T-helper 2 cell treated with Interferon-gamma antibody and Interleukin-4, amounts not matched to agents 5 μg/mL and 100 μg/mL, for 36 hours (primary cell): Measurements from ENCODE around the gene STON2.
"Not testable (repeated sequence)": the region's sequence is repeated elsewhere in the genome, so short reads cannot be mapped to it uniquely, and the experiment has no call there.

Experiments
- DNase-seq: peaks from one replicate; pipeline ENCODE4 v3.0.0; 2021; ENCODE audit warnings: low spot score
- H3K27ac Mint-ChIP-seq: one replicate; pipeline ENCODE4 v1.8.0; 2021; ENCODE audit warnings: mild to moderate bottlenecking, mixed read lengths
- H3K27me3 Mint-ChIP-seq: one replicate; pipeline ENCODE4 v1.8.0; 2021; ENCODE audit warnings: low read depth, mixed read lengths
- H3K36me3 Mint-ChIP-seq: one replicate; pipeline ENCODE4 v1.8.0; 2021; ENCODE audit warnings: low read depth, mixed read lengths
- H3K4me1 Mint-ChIP-seq: one replicate; pipeline ENCODE4 v1.8.0; 2021; ENCODE audit warnings: low read depth, mixed read lengths
- H3K4me3 Mint-ChIP-seq: one replicate; pipeline ENCODE4 v1.8.0; 2022; ENCODE audit warnings: mild to moderate bottlenecking, moderate library complexity, mixed read lengths
- H3K9me3 Mint-ChIP-seq: one replicate; pipeline ENCODE4 v1.8.0; 2021; ENCODE audit warnings: mixed read lengths

Gene STON2

GRCh38 chr14:81261176-81261575 lies 138.9 kb downstream of the STON2 start:
- H3K9me3 Mint-ChIP-seq, result no peaks in the 10 kb centered on the region
- peaks cover 25% of the 10 kb centered on the region for H3K27me3 Mint-ChIP-seq
- no peak overlapping the region for H3K4me3 Mint-ChIP-seq
- H3K4me1 Mint-ChIP-seq, result no peaks in the 10 kb centered on the region
- H3K27ac Mint-ChIP-seq, result no peak overlapping the region
- H3K36me3 Mint-ChIP-seq, result no peaks in the 10 kb centered on the region
- DNase-seq, result no peak

DNA sequence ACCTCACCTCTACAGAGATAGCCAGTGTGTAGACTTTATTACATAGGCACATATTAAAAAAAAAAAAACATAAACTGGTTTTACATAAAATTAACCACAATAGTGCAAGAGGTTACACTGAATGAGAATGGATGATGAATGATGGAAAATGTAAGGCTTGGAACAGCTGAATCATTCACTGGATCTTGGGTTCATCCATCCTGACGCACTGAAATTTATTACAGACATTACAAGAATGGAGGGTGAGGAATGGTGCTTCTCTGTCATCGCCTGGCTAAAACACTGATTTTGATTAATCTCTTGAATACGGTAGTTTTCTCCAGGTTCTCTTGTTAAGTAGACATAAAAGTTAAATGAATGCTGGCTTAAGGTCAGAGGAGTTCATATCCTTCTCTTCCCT lies 139.4 kb downstream of the STON2 start:
- Mint-ChIP-seq H3K9me3 (no peaks in the 10 kb centered on the region), H3K4me3 (no peak overlapping the region), H3K36me3 (no peaks in the 10 kb centered on the region), H3K27me3 (peaks cover 24% of the 10 kb centered on the region), H3K4me1 (no peaks in the 10 kb centered on the region), H3K27ac (no peak overlapping the region)
- DNase-seq, result no peak

GRCh38 chr14:81256289-81256960 lies 143.7 kb downstream of the STON2 start:
- Mint-ChIP-seq H3K4me3 (no peak overlapping the region), H3K4me1 (no peaks in the 10 kb centered on the region), H3K9me3 (no peaks in the 10 kb centered on the region), H3K36me3 (no peaks in the 10 kb centered on the region), H3K27me3 (peaks cover 6% of the 10 kb centered on the region), H3K27ac (no peak overlapping the region)
- no peak for DNase-seq

GRCh38 chr14:81252278-81252677 lies 147.8 kb downstream of the STON2 start:
- Mint-ChIP-seq H3K4me1 (no peaks in the 10 kb centered on the region), H3K36me3 (no peaks in the 10 kb centered on the region), H3K27me3 (peaks cover 4% of the 10 kb centered on the region), H3K27ac (no peak overlapping the region), H3K4me3 (no peak overlapping the region), H3K9me3 (no peaks in the 10 kb centered on the region)
- no peak for DNase-seq

DNA sequence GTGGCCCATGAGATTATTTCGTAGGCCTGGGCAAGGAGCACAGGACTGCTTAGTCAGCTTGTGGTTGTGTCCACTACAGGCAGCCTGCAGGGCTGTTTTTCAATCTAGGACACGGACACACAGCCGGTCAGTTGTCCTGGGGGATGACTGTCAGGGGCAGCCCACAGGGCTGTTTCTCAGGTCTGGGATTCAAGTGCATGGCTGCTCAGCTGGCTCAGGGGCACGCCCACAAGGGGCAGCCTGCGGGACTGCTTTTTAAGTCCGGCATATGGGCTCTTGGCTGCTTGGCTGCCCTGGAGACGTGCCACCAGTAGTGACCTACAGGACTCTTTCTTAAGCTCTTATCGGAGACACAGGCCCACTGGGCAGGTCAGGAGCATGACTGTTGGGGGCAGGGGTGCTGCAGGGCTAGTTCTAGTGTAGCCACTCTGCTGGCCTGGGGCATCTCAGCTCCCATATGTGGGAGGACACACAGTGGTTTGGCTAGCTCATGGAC lies 152.8 kb downstream of the STON2 start:
- H3K4me3 Mint-ChIP-seq, result no peak overlapping the region
- H3K27me3 Mint-ChIP-seq, result peaks cover 2% of the 10 kb centered on the region
- no peaks in the 10 kb centered on the region for H3K36me3 Mint-ChIP-seq
- H3K4me1 Mint-ChIP-seq, result no peaks in the 10 kb centered on the region
- H3K9me3 Mint-ChIP-seq, result peaks cover 17% of the 10 kb centered on the region
- no peak for DNase-seq
- H3K27ac Mint-ChIP-seq, result no peak overlapping the region

GRCh38 chr14:81246461-81247270 lies 153.5 kb downstream of the STON2 start:
- no peaks in the 10 kb centered on the region for H3K4me1 Mint-ChIP-seq
- H3K27me3 Mint-ChIP-seq, result peaks cover 2% of the 10 kb centered on the region
- H3K36me3 Mint-ChIP-seq, result no peaks in the 10 kb centered on the region
- peaks cover 17% of the 10 kb centered on the region for H3K9me3 Mint-ChIP-seq
- H3K27ac Mint-ChIP-seq, result no peak overlapping the region
- no peak overlapping the region for H3K4me3 Mint-ChIP-seq
- no peak for DNase-seq

DNA sequence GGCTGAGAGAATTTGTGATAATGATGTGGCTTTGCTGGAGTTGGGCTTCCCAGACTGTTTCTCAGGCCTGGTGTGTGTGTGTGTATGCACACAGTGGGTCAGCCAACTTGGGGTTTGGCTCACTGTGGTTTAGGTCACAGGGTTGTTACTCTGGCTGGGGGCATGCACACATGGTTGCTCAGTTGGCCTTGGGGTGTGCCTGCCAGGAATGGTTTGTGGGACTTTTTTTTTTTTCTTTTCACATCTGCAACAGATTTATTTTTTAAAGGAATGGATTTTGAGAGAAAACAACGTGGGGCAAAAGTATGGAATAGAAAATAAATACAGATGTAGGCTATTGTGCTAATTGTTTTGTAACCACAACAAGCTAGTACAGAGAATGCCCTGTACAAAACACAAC lies 154.4 kb downstream of the STON2 start:
- H3K4me3 Mint-ChIP-seq, result no peak overlapping the region
- H3K9me3 Mint-ChIP-seq, result peaks cover 22% of the 10 kb centered on the region
- H3K27ac Mint-ChIP-seq, result no peak overlapping the region
- no peaks in the 10 kb centered on the region for H3K4me1 Mint-ChIP-seq
- H3K36me3 Mint-ChIP-seq, result no peaks in the 10 kb centered on the region
- H3K27me3 Mint-ChIP-seq, result peaks cover 8% of the 10 kb centered on the region
- no peak for DNase-seq

DNA sequence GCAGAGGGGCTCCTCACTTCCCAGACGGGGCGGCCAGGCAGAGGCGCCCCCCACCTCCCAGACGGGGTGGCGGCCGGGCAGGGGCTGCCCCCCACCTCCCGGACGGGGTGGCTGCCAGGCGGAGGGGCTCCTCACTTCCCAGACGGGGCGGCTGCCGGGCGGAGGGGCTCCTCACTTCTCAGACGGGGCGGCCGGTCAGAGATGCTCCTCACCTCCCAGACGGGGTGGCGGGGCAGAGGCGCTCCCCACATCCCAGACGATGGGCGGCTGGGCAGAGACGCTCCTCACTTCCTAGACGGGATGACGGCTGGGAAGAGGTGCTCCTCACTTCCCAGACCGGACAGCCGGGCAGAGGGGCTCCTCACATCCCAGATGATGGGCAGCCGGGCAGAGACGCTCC lies 155.7 kb downstream of the STON2 start:
- Mint-ChIP-seq H3K27me3 (peaks cover 16% of the 10 kb centered on the region), H3K9me3 (peaks cover 22% of the 10 kb centered on the region)
- H3K4me1 Mint-ChIP-seq, H3K4me3 Mint-ChIP-seq, DNase-seq, H3K36me3 Mint-ChIP-seq, H3K27ac Mint-ChIP-seq: not testable (repeated sequence)

DNA sequence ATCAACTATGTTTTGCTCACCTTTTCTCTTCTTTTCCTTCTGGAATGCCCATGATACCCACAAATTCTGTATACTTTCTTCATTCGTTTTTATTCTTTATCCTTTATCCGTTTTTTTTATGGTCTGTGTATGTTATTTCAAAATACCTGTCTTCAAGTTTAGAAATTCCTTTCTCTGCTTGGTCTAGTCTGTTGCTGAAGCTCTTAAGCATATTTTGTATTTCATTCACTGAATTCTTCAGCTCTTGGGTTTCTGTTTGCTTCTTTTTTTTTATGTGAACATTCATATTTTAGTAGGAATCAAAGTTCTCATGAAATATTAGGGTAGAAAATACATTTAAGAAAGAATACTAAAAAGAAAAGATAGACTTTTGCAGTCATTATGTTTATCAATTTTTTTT lies 156.6 kb downstream of the STON2 start:
- Mint-ChIP-seq H3K9me3 (peaks cover 22% of the 10 kb centered on the region), H3K27ac (no peak overlapping the region), H3K36me3 (no peaks in the 10 kb centered on the region), H3K27me3 (peaks cover 16% of the 10 kb centered on the region), H3K4me1 (no peaks in the 10 kb centered on the region), H3K4me3 (no peak overlapping the region)
- DNase-seq, result no peak

GRCh38 chr14:81236849-81237248 lies 163.3 kb downstream of the STON2 start:
- H3K9me3 Mint-ChIP-seq, H3K36me3 Mint-ChIP-seq, H3K4me1 Mint-ChIP-seq, H3K4me3 Mint-ChIP-seq, H3K27ac Mint-ChIP-seq, DNase-seq: not testable (repeated sequence)
- H3K27me3 Mint-ChIP-seq, result peaks cover 15% of the 10 kb centered on the region

GRCh38 chr14:81236138-81236537 lies 164.0 kb downstream of the STON2 start:
- H3K9me3 Mint-ChIP-seq, result peaks cover 3% of the 10 kb centered on the region
- DNase-seq, result no peak
- H3K27me3 Mint-ChIP-seq, result peaks cover 14% of the 10 kb centered on the region
- no peaks in the 10 kb centered on the region for H3K36me3 Mint-ChIP-seq
- H3K27ac Mint-ChIP-seq, result no peak overlapping the region
- no peak overlapping the region for H3K4me3 Mint-ChIP-seq
- H3K4me1 Mint-ChIP-seq, result peaks cover 3% of the 10 kb centered on the region

DNA sequence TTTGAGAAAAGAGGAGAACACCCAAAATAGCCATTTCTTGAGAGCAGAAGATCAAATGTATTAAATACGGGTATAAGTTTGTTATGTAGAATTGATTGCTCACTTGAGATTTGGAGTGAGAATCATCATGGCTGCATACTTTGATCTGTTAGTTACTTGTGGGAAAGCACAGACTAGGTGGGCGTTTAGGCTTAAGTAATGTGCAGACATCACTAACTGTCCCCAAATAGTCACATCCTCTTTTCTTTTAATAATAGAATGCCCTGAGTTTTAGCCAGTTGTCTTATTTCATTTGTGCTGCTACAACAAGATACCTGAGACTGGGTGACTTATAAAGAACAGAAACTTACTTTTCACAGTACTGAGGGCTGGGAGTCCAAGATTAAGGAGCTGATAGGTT lies 165.0 kb downstream of the STON2 start:
- no peaks in the 10 kb centered on the region for H3K9me3 Mint-ChIP-seq
- H3K27me3 Mint-ChIP-seq, result peaks cover 5% of the 10 kb centered on the region
- H3K4me1 Mint-ChIP-seq, result peaks cover 3% of the 10 kb centered on the region
- H3K4me3 Mint-ChIP-seq, result no peak overlapping the region
- no peak for DNase-seq
- H3K27ac Mint-ChIP-seq, result no peak overlapping the region
- H3K36me3 Mint-ChIP-seq, result no peaks in the 10 kb centered on the region

GRCh38 chr14:81234278-81234677 lies 165.8 kb downstream of the STON2 start:
- H3K4me3 Mint-ChIP-seq, result no peak overlapping the region
- no peak for DNase-seq
- H3K36me3 Mint-ChIP-seq, result no peaks in the 10 kb centered on the region
- H3K27me3 Mint-ChIP-seq, result peaks cover 2% of the 10 kb centered on the region
- no peaks in the 10 kb centered on the region for H3K9me3 Mint-ChIP-seq
- no peak overlapping the region for H3K27ac Mint-ChIP-seq
- peaks cover 3% of the 10 kb centered on the region for H3K4me1 Mint-ChIP-seq

DNA sequence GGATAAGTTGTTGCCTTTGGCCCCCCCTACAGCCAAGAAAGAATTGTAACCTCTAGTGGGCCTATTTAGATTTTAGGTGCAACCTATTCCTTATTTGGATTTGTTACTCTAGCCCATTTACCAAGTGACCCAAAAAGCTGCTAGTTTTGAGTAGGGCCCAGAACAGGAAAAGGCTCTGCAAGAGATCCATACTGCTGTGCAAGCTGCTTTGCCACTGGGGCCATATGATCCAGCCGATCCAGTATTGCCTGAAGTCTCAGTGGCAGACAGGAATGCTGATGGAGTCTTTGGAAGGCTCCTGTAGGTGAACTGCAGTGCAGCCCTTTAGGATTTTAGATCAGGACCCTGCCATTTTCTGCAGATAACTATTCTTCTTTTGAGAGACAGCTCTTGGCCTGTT lies 166.5 kb downstream of the STON2 start:
- peaks cover 3% of the 10 kb centered on the region for H3K4me1 Mint-ChIP-seq
- no peak for DNase-seq
- H3K27ac Mint-ChIP-seq, result no peak overlapping the region
- no peak overlapping the region for H3K4me3 Mint-ChIP-seq
- H3K9me3 Mint-ChIP-seq, result no peaks in the 10 kb centered on the region
- no peaks in the 10 kb centered on the region for H3K36me3 Mint-ChIP-seq
- H3K27me3 Mint-ChIP-seq, result peaks cover 2% of the 10 kb centered on the region
